K562 treated with DMSO at 1 percent for 4 hours (cell line): ENCODE data around the gene ACBD3. TPM values are rescaled to one million over a fixed set of nuclear protein-coding genes. Genes with fewer than 3 reads are reported as not detected.

ENCODE experiments used
- total RNA-seq: library from RNA; unstranded; fragments of 300-600 nt; gene quantifications from 2 replicates; pipeline ENCODE4 v1.2.3, GENCODE V29; 2022; ENCODE audit not compliant: insufficient read depth

The ACBD3 gene
- total RNA-seq: 34.6 and 37.1 TPM in 2 replicates

DNA sequence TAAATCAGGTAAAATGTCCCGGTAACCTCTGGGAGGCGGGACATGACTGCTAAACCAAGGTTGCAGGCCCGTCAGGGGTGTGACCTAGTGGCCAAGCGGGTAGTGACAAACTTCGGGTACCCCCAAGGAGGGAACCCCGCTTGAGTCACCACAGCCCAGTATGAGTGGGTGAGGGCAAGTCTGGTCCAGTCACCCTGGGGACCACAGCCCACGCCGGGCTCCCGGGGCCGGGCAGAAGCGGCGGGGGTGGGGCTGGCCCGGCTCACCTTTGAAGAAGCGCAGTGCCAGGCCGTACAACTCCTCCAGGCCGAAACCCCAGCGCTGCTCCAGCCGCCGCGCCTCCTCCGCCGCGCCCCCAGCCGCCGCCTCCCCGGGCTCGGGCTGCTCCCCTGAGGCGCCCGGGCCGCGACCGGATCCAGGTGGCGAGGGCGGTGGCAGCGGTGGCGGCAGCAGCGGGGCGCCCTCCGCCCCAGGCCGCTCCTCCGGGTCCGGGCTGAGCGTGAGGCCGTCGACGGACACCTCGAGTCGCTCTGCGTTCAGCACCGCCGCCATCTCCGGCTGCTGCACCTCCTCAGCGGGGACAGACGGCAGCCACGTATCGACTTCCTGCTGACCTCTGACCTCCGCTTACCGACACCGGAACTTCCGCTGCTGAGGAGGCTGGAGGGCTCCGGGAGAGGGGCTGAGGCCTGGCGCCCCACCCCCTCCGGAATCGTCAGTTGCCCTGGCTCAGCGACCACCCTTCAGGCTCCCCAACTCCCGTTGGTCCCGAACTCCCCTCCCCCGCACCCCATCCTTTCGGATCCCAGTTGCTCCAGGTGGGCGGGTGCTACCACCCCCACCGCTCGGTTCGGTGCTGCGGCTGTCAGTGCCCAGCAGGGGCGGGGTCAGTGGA, at the start of gene ACBD3:
ACBD3 (minus strand) TSS at position 618 of the 895 bp plus-strand sequence; CDS start at position 552, 66 bp downstream.

DNA sequence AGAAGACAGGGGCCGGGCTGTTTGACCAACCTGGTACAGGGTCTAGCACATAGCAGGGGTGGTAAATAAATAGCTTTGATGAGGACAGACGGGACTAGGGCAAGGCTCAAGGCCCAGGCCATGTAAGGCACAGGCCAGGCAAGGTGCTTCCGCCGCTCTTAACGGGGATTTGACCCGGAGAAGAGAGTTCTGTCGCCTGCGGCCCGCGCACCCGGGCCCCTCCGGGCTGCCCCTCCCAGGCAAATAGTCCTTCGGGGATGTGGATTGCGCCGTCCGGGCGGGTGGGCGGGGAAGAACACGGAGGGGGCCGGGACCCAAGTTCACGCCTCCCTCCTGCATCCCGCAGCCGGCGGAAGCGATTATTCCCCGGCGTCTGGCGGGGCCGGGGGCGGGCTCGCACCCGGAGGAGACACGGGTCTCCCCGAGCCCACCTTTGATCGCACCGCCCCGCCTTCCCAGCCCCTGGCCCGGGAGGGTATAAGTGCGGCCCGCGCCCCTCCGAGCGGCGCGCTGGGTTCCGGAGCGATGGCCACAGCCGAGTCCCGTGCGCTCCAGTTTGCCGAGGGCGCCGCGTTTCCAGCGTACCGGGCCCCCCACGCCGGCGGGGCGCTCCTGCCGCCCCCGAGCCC, 36.7 kb upstream of the ACBD3 start, which contains the start of gene MIXL1:
MIXL1 (plus strand) TSS at position 508 of the 629 bp plus-strand sequence; CDS start at position 526, 18 bp downstream.

Other genes with a start within 250 kb of the ACBD3 start
- not detected in 2 replicates for gene LEFTY2, start 245.5 kb downstream of the ACBD3 start, total RNA-seq
- 14.4 and 14.5 TPM in 2 replicates for gene SDE2, start 187.4 kb downstream of the ACBD3 start, total RNA-seq
- gene H3-3A, start 124.0 kb downstream of the ACBD3 start, total RNA-seq: 624 and 668 TPM in 2 replicates
- gene MIXL1, start 36.9 kb upstream of the ACBD3 start, total RNA-seq: not detected in 2 replicates
- gene LIN9, start 122.4 kb upstream of the ACBD3 start, total RNA-seq: 11.8 and 13.5 TPM in 2 replicates
- gene PARP1, start 221.4 kb upstream of the ACBD3 start, total RNA-seq: 158 and 162 TPM in 2 replicates